ENCODE results near the gene PIGP.
"Not testable (repeated sequence)": the region's sequence is repeated elsewhere in the genome, so short reads cannot be mapped to it uniquely, and the experiment has no call there.

The PIGP gene

GRCh38 chr21:37041706-37042271 is 31.1 kb downstream of the PIGP start:
- DNase-seq = no peak

GRCh38 chr21:37040212-37040611 is 32.7 kb downstream of the PIGP start:
- no peak for DNase-seq

DNA sequence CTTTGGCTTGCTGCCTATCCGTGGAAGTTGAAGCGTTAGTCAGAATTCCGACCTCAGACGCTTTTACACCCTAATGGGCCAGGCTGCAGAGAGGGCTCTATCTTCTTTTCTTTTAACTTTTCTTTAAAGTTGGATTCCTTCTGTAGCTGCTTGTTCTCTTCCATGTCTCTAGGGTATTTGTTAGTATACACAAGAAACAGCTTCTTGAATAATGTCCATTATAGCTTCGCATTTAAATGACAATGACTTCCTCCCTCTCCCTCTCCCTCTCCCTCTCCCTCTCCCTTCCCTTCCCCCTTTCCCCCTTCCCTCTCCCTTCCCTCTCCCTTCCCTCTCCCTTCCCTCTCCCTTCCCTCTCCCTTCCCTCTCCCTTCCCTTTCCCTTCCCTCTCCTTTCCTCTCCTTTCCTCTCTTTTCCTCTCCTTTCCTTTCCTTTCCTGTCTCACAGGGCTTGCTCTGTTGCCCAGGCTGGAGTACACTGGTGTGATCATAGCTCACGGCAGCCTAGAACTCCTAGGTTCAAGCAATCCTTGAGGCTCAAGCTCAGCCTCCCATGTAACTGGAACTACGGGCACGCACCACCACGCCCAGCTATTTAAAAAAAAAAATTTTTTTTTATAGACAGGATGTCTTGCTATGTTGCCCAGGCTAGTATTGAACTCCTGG is 33.3 kb downstream of the PIGP start:
- DNase-seq = no peak

DNA sequence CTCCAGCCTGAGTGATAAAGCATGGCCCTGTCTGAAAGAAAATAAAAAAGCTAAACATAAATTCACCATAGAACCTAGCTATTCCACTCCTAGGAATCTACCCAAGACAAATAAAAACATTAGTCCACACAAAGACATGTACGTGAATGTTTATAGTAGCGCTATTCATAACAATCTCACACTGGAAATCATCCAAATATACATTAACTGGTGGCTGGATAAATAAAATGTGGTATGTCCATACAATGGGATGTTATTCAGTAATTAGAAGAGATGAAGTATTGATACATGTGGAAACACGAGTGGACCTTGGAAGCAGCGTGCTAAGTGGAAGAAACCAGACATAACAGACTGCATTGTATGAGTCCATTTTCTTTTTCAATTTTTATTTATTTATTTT is 36.7 kb downstream of the PIGP start:
- no peak for DNase-seq

- DNase-seq = not testable (repeated sequence)
Measured at GRCh38 chr21:37034394-37034793, 38.5 kb downstream of the PIGP start.

DNA sequence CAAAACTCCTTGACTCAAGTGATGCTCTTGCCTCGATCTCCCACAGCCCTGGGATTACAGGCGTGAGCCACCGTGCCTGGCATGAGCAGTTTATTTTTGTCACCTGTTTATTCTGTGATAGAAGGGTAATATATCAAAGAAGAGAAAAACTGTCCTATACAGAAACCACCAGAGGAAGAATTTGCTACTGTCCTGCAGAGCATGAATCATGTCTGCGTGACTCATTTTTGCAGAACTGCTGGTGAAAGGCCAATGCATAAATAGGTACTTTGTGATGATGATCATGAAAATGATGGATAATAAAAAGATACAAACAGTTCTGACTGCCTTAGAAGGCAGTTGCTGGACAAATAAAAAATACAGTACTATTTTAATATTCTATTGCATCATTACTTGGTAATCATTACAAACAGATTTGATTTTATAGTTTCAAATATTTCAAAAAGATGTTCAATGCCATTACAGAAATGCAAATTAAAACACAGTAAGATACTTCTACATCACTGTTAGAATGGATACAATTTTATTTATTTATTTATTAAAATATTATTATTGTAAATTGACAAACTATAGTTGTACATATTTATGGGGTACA is 39.9 kb downstream of the PIGP start:
- no peak for DNase-seq

DNA sequence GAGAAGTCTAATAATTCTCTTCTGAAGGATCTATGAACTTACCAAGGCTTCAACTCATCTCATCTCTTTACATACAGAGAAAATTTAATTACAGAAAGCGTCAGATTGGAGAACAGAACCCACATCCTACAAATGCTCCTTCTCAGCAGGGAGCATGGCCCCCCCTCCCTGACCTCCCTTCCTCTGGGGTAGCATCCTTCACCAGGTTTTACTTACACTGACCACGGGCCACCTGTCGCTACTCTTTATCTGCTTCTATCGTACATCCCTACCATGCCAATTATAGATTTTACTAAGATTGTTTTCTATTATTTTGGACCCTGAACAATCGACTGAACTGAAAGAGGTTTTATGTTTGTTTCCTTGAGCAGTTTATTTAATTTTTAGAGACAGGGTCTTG is 40.6 kb downstream of the PIGP start:
- no peak for DNase-seq

DNA sequence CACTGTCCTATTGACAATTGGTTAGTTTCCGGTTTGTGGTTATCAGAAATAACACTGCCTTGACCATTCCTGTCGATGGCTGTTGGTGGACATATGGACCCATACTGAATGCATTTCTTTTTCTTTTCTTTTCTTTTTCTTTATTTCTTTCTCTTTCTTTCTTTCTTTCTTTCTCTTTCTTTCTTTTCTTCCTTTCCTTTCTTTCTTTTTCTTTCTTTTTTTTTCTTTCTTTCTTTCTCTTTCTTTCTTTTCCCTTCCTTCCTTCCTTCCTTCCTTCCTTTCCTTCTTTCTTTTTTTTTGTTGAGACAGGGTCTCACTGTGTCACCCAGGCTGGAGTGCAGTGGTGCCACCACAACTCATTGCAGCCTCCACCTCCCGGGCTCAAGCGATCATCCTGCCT is 42.0 kb downstream of the PIGP start:
- DNase-seq = no peak

DNA sequence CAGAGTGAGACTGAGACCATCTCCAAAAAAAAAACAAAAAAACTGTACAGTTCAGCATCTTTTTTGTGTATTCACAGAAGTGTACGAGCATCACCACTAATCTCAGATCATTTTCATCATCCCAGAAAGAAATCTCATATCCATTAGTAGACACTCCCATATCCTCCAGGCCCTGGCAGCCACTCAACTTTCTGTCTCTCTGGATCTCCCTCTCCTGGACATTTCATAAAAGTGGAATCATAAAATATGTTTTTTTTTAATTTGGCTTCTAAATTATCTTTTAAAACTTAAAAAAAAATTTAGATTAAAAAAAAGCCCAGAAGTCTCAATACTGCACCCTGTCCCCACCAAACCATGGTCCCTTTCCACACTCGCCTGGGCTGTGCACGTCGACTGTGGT is 44.3 kb downstream of the PIGP start:
- DNase-seq = no peak

DNA sequence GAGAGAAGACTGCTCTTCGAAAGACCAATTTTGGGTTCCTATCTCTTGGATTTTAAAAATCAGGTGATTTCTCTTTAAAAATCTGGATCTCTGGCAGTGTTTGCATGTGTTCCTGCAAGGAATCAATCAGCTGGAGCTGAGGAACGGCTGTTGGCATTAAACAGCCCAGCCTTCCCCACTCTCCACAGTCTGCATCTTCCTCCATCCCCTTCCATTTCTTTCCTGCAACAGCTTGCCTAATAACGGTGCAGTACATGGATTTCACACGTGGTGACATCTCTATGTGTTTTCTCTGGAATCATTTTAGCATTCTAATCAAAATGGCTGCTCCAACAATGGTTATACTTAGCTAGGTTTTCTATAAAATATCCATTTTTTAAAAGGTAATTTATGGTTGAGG is 46.4 kb downstream of the PIGP start:
- DNase-seq = no peak

GRCh38 chr21:37017951-37018679 is 54.8 kb downstream of the PIGP start:
- no peak for DNase-seq

Measured in activated CD4-positive, CD25-positive, alpha-beta regulatory T cell (primary cell).